ENCODE data around the gene SLFN11. TPM values are rescaled to one million over a fixed set of nuclear protein-coding genes. Genes with fewer than 3 reads are reported as not detected.

Gene SLFN11
- total RNA-seq, 1 donor from 2014 or later, result 0.02 TPM

GRCh38 chr17:35322749-35323148 is 50.7 kb downstream of the SLFN11 start:
- no peak overlapping the region for H3K4me2 ChIP-seq
- H3K4me1 ChIP-seq, result no peaks in the 10 kb centered on the region
- H2AFZ ChIP-seq (replicated peaks), result no peak overlapping the region
- H3K27me3 Mint-ChIP-seq (ENCODE audit: insufficient read depth, low read depth), result peaks cover 6% of the 10 kb centered on the region
- no peaks in the 10 kb centered on the region for H3F3A ChIP-seq (ENCODE audit: low read depth)
- no peak overlapping the region for H3K4me3 ChIP-seq
- H4K20me1 ChIP-seq (ENCODE audit: low read depth), result no peaks in the 10 kb centered on the region
- no peaks in the 10 kb centered on the region for H3K79me2 ChIP-seq (ENCODE audit: low read depth)
- H3K9ac ChIP-seq, result no peak overlapping the region
- no peaks in the 10 kb centered on the region for H3K9me3 ChIP-seq (ENCODE audit: low read depth)
- H3K27ac Mint-ChIP-seq, result no peak overlapping the region
- no peaks in the 10 kb centered on the region for H3K4me1 Mint-ChIP-seq
- no peaks in the 10 kb centered on the region for H3K36me3 Mint-ChIP-seq
- TF ChIP-seq EZH2phosphoT487 (IDR thresholded peaks at IDR 0.05) (no peak), CTCF (IDR thresholded peaks at IDR 0.05) (no peak), EZH2 (IDR thresholded peaks at IDR 0.05) (no peak)
- no peaks in the 10 kb centered on the region for H3K27me3 ChIP-seq
- no peak overlapping the region for H3K4me3 Mint-ChIP-seq
- H3K27ac ChIP-seq, result no peak overlapping the region
- no peak for DNase-seq (ENCODE audit: low spot score)
- H3K36me3 ChIP-seq, result no peaks in the 10 kb centered on the region
- H3K9me3 Mint-ChIP-seq, result peaks cover 5% of the 10 kb centered on the region

DNA sequence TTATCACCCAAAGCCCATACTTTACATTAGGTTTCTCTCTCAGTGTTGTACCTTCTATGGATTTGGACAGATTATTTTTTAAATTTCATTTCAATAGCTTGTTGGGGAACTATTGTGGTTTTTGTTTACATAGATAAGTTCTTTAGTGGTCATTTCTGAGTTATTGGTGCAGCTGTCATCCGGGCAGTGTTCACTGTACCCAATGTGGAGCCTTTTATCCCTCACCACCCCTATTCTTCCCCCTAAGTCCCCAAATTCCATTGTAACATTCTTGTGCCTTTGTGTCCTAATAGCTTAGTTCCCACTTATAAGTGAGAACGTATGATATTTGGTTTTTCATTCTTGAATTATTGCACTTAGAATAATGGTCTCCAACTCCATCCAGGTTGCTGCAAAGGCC is 57.5 kb downstream of the SLFN11 start:
- Histone ChIP-seq H3K4me2 (no peak overlapping the region), H3K4me3 (no peak overlapping the region), H2AFZ (replicated peaks) (no peak overlapping the region), H4K20me1 (ENCODE audit: low read depth) (no peaks in the 10 kb centered on the region), H3K36me3 (no peaks in the 10 kb centered on the region), H3K27ac (no peak overlapping the region), H3K79me2 (ENCODE audit: low read depth) (no peaks in the 10 kb centered on the region), H3K9ac (no peak overlapping the region), H3F3A (ENCODE audit: low read depth) (no peaks in the 10 kb centered on the region), H3K4me1 (no peaks in the 10 kb centered on the region), H3K27me3 (peaks cover 15% of the 10 kb centered on the region), H3K9me3 (ENCODE audit: low read depth) (no peaks in the 10 kb centered on the region)
- H3K4me3 Mint-ChIP-seq, result no peak overlapping the region
- no peaks in the 10 kb centered on the region for H3K4me1 Mint-ChIP-seq
- peaks cover 8% of the 10 kb centered on the region for H3K27me3 Mint-ChIP-seq (ENCODE audit: insufficient read depth, low read depth)
- no peak for TF ChIP-seq EZH2 (IDR thresholded peaks at IDR 0.05)
- no peak for TF ChIP-seq EZH2phosphoT487 (IDR thresholded peaks at IDR 0.05)
- no peak for TF ChIP-seq CTCF (IDR thresholded peaks at IDR 0.05)
- H3K9me3 Mint-ChIP-seq, result no peaks in the 10 kb centered on the region
- no peak for DNase-seq (ENCODE audit: low spot score)
- H3K36me3 Mint-ChIP-seq, result no peaks in the 10 kb centered on the region
- no peak overlapping the region for H3K27ac Mint-ChIP-seq

GRCh38 chr17:35315283-35315682 is 58.1 kb downstream of the SLFN11 start:
- DNase-seq (ENCODE audit: low spot score), result no peak
- H3K4me1 Mint-ChIP-seq, result no peaks in the 10 kb centered on the region
- no peaks in the 10 kb centered on the region for H4K20me1 ChIP-seq (ENCODE audit: low read depth)
- H3K4me2 ChIP-seq, result no peak overlapping the region
- peak overlapping the region; percentile 28 for H2AFZ ChIP-seq (replicated peaks)
- H3K27me3 ChIP-seq, result peaks cover 15% of the 10 kb centered on the region
- no peaks in the 10 kb centered on the region for H3K79me2 ChIP-seq (ENCODE audit: low read depth)
- no peaks in the 10 kb centered on the region for H3K36me3 ChIP-seq
- H3K27me3 Mint-ChIP-seq (ENCODE audit: insufficient read depth, low read depth), result peaks cover 8% of the 10 kb centered on the region
- no peak overlapping the region for H3K9ac ChIP-seq
- H3K4me1 ChIP-seq, result no peaks in the 10 kb centered on the region
- H3K9me3 Mint-ChIP-seq, result no peaks in the 10 kb centered on the region
- H3F3A ChIP-seq (ENCODE audit: low read depth), result no peaks in the 10 kb centered on the region
- no peak overlapping the region for H3K4me3 Mint-ChIP-seq
- no peak overlapping the region for H3K27ac Mint-ChIP-seq
- H3K4me3 ChIP-seq, result no peak overlapping the region
- no peak for TF ChIP-seq EZH2phosphoT487 (IDR thresholded peaks at IDR 0.05)
- TF ChIP-seq EZH2 (IDR thresholded peaks at IDR 0.05), result no peak
- TF ChIP-seq CTCF (IDR thresholded peaks at IDR 0.05), result no peak
- no peaks in the 10 kb centered on the region for H3K9me3 ChIP-seq (ENCODE audit: low read depth)
- H3K27ac ChIP-seq, result no peak overlapping the region
- no peaks in the 10 kb centered on the region for H3K36me3 Mint-ChIP-seq

All from neural progenitor cell (in vitro differentiated cells).